Activated CD4-positive, alpha-beta T cell treated with anti-CD3 and anti-CD28 coated beads, Interleukin-2, amount 10 ng/mL, durations not matched to agents 24 days and 14 days (primary cell): ENCODE measurements around the gene RASSF9. TPM values are rescaled to one million over a fixed set of nuclear protein-coding genes. Genes with fewer than 3 reads are reported as not detected.

Source experiments
- DNase-seq: peaks from one replicate; pipeline ENCODE4 v3.0.0; 2022
- H3K27ac Mint-ChIP-seq: one replicate; pipeline ENCODE4 v1.8.0; 2022; ENCODE audit warnings: mild to moderate bottlenecking, mixed read lengths
- H3K27me3 Mint-ChIP-seq: one replicate; pipeline ENCODE4 v1.8.0; 2022; ENCODE audit warnings: mixed read lengths
- H3K36me3 Mint-ChIP-seq: one replicate; pipeline ENCODE4 v1.8.0; 2022; ENCODE audit warnings: low read depth, mild to moderate bottlenecking, mixed read lengths
- H3K4me1 Mint-ChIP-seq: one replicate; pipeline ENCODE4 v1.8.0; 2021; ENCODE audit warnings: mixed read lengths
- H3K4me3 Mint-ChIP-seq: one replicate; pipeline ENCODE4 v1.8.0; 2022; ENCODE audit warnings: mild to moderate bottlenecking, moderate library complexity, mixed read lengths
- H3K9me3 Mint-ChIP-seq: one replicate; pipeline ENCODE4 v1.8.0; 2021; ENCODE audit warnings: mixed read lengths
- intact Hi-C: fragments of 100-400 bp; cut with micrococcal nuclease; formaldehyde crosslinking; loops from one replicate; pipeline ENCODE4 v1.15.1; 2023
- total RNA-seq: library from RNA; stranded (reverse); gene quantifications from 2 replicates; pipeline ENCODE4 v1.2.3, GENCODE V29; 2022

RASSF9 gene
- total RNA-seq, 1 donor from 2014 or later, result not detected

GRCh38 chr12:85833579-85833978 lies 2.6 kb downstream of the RASSF9 start:
- Mint-ChIP-seq H3K4me3 (no peak overlapping the region), H3K27me3 (no peaks in the 10 kb centered on the region), H3K36me3 (no peaks in the 10 kb centered on the region), H3K9me3 (no peaks in the 10 kb centered on the region), H3K4me1 (no peaks in the 10 kb centered on the region), H3K27ac (no peak overlapping the region)
- intact Hi-C loops, result no loop called here
- no peak for DNase-seq

- no peaks in the 10 kb centered on the region for H3K4me1 Mint-ChIP-seq
- no peak overlapping the region for H3K4me3 Mint-ChIP-seq
- no peak overlapping the region for H3K27ac Mint-ChIP-seq
- intact Hi-C loops, result no loop called here
- no peaks in the 10 kb centered on the region for H3K9me3 Mint-ChIP-seq
- DNase-seq, result no peak
- no peaks in the 10 kb centered on the region for H3K27me3 Mint-ChIP-seq
- no peaks in the 10 kb centered on the region for H3K36me3 Mint-ChIP-seq
Observed at GRCh38 chr12:85831327-85831990, 4.8 kb downstream of the RASSF9 start.

DNA sequence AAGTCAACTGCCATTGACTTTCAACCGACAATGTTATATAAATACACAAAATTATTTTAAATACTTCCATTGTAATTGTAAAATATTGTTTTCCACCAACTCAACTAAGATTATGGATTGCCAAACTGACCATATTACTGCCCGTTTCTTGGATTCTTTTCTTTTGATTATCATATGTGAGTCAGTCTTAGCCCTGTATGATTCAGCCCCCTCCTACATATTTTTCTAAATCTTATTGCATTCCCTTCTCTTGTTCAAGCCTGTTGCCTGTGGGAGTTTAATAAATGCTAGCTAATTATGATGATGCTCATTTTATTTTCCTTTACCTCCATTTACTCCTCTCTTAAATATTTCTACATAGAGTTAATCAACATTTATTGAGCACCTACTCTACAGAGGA lies 6.8 kb downstream of the RASSF9 start:
- no peaks in the 10 kb centered on the region for H3K27me3 Mint-ChIP-seq
- intact Hi-C loops, result no loop called here
- no peaks in the 10 kb centered on the region for H3K36me3 Mint-ChIP-seq
- no peaks in the 10 kb centered on the region for H3K4me1 Mint-ChIP-seq
- no peak overlapping the region for H3K27ac Mint-ChIP-seq
- DNase-seq, result no peak
- H3K4me3 Mint-ChIP-seq, result no peak overlapping the region
- H3K9me3 Mint-ChIP-seq, result no peaks in the 10 kb centered on the region

DNA sequence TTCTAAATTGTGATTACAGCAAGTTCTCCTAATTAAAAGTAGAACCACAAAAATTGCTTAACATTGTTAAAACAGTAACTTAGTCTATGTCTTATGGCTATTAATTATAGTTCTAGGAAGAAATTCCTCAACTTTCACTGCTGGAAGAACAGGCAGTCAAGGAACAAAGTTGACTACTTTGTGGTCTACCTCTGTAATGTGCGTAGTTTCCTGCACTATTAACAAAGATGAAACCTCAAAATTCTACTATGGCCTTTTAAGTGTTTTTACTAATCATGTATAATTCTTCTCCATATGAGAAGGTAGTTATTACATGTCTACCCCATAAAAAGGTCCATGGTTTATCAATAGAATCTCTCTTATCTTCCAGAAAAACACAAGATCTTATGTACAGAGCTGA lies 7.6 kb downstream of the RASSF9 start:
- Mint-ChIP-seq H3K9me3 (no peaks in the 10 kb centered on the region), H3K27ac (no peak overlapping the region), H3K27me3 (no peaks in the 10 kb centered on the region), H3K4me3 (no peak overlapping the region), H3K4me1 (no peaks in the 10 kb centered on the region), H3K36me3 (no peaks in the 10 kb centered on the region)
- intact Hi-C loops, result no loop called here
- DNase-seq, result no peak

- H3K9me3 Mint-ChIP-seq, result no peaks in the 10 kb centered on the region
- H3K4me1 Mint-ChIP-seq, result no peaks in the 10 kb centered on the region
- H3K36me3 Mint-ChIP-seq, result no peaks in the 10 kb centered on the region
- DNase-seq, result no peak
- H3K27me3 Mint-ChIP-seq, result no peaks in the 10 kb centered on the region
- no peak overlapping the region for H3K4me3 Mint-ChIP-seq
- intact Hi-C loops, result no loop called here
- no peak overlapping the region for H3K27ac Mint-ChIP-seq
Observed at GRCh38 chr12:85825746-85826145, 10.5 kb downstream of the RASSF9 start.

GRCh38 chr12:85823436-85824180 lies 12.6 kb downstream of the RASSF9 start:
- intact Hi-C loops, result no loop called here
- Mint-ChIP-seq H3K27ac (no peak overlapping the region), H3K36me3 (no peaks in the 10 kb centered on the region), H3K4me1 (no peaks in the 10 kb centered on the region), H3K9me3 (no peaks in the 10 kb centered on the region), H3K27me3 (no peaks in the 10 kb centered on the region), H3K4me3 (no peak overlapping the region)
- DNase-seq, result no peak

- no peak overlapping the region for H3K4me3 Mint-ChIP-seq
Observed at GRCh38 chr12:85821759-85822158, 14.4 kb downstream of the RASSF9 start.

GRCh38 chr12:85821206-85821605 lies 15.0 kb downstream of the RASSF9 start:
- DNase-seq, result no peak
- H3K4me3 Mint-ChIP-seq, result no peak overlapping the region
- intact Hi-C loops, result no loop called here

More at GRCh38 chr12:85821759-85822158, 14.4 kb downstream of the RASSF9 start:
- Mint-ChIP-seq H3K27ac (no peak overlapping the region), H3K27me3 (no peaks in the 10 kb centered on the region), H3K9me3 (no peaks in the 10 kb centered on the region), H3K36me3 (no peaks in the 10 kb centered on the region), H3K4me1 (no peaks in the 10 kb centered on the region)
- DNase-seq, result no peak
- intact Hi-C loops, result no loop called here

GRCh38 chr12:85820101-85820500 lies 16.1 kb downstream of the RASSF9 start:
- intact Hi-C loops, result no loop called here
- no peaks in the 10 kb centered on the region for H3K9me3 Mint-ChIP-seq
- H3K4me1 Mint-ChIP-seq, result no peaks in the 10 kb centered on the region
- no peaks in the 10 kb centered on the region for H3K27me3 Mint-ChIP-seq
- DNase-seq, result no peak
- H3K36me3 Mint-ChIP-seq, result no peaks in the 10 kb centered on the region
- H3K27ac Mint-ChIP-seq, result no peak overlapping the region
- no peak overlapping the region for H3K4me3 Mint-ChIP-seq

More at GRCh38 chr12:85821206-85821605, 15.0 kb downstream of the RASSF9 start:
- H3K36me3 Mint-ChIP-seq, result no peaks in the 10 kb centered on the region
- H3K27me3 Mint-ChIP-seq, result no peaks in the 10 kb centered on the region
- no peaks in the 10 kb centered on the region for H3K9me3 Mint-ChIP-seq
- no peaks in the 10 kb centered on the region for H3K4me1 Mint-ChIP-seq
- no peak overlapping the region for H3K27ac Mint-ChIP-seq

GRCh38 chr12:85814741-85815140 lies 21.5 kb downstream of the RASSF9 start:
- intact Hi-C loops, result no loop called here
- DNase-seq, result no peak
- no peaks in the 10 kb centered on the region for H3K9me3 Mint-ChIP-seq

GRCh38 chr12:85814071-85814470 lies 22.1 kb downstream of the RASSF9 start:
- intact Hi-C loops, result no loop called here
- DNase-seq, result no peak
- Mint-ChIP-seq H3K36me3 (no peaks in the 10 kb centered on the region), H3K4me1 (no peaks in the 10 kb centered on the region), H3K27me3 (no peaks in the 10 kb centered on the region), H3K4me3 (no peak overlapping the region), H3K9me3 (no peaks in the 10 kb centered on the region), H3K27ac (no peak overlapping the region)

More at GRCh38 chr12:85814741-85815140, 21.5 kb downstream of the RASSF9 start:
- Mint-ChIP-seq H3K27me3 (no peaks in the 10 kb centered on the region), H3K27ac (no peak overlapping the region), H3K4me1 (no peaks in the 10 kb centered on the region), H3K4me3 (no peak overlapping the region), H3K36me3 (no peaks in the 10 kb centered on the region)

GRCh38 chr12:85809500-85809899 lies 26.7 kb downstream of the RASSF9 start:
- intact Hi-C loops, result no loop called here
- Mint-ChIP-seq H3K9me3 (no peaks in the 10 kb centered on the region), H3K4me1 (no peaks in the 10 kb centered on the region), H3K27ac (no peak overlapping the region), H3K36me3 (no peaks in the 10 kb centered on the region), H3K4me3 (no peak overlapping the region), H3K27me3 (no peaks in the 10 kb centered on the region)
- no peak for DNase-seq

DNA sequence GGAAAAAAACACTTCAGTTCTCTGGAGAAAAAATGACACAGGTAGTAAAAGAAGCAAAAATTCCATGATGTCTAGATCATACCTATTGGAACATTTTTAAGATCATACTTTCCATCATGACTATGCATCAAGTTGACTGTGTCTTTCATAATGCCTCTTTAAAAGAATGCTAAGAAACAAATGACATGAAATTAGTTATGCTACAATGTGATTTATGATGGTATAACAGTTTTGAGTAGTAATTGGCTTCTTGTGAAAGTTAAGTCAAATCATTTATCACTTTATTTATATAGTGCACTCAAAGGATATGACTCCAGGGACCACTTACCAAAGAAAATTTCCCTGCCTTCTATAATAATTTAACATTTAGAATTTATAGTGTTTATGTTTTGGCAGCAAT lies 28.5 kb downstream of the RASSF9 start:
- Mint-ChIP-seq H3K4me1 (no peaks in the 10 kb centered on the region), H3K27ac (no peak overlapping the region), H3K4me3 (no peak overlapping the region), H3K36me3 (no peaks in the 10 kb centered on the region), H3K27me3 (no peaks in the 10 kb centered on the region), H3K9me3 (no peaks in the 10 kb centered on the region)
- no peak for DNase-seq
- intact Hi-C loops, result no loop called here

DNA sequence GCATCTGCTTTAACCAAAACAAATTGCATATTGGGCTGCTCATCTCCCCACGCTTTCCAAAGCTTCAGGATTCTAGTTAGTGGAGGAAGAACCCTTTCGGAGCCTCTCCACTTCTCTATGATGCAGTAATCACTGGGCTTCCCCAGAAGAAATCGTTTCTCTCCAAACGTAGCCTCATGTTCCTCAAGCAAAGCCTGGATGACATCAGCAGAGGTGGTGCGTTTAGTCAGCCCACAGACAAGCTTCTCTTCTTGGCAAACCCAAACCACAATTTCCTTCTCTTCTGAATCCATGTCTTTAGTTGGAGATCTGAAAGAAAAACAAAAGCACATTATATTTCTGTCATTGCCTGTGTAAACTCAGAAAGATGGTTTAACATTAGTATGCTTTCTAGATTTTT lies 30.6 kb downstream of the RASSF9 start:
- H3K9me3 Mint-ChIP-seq, result no peaks in the 10 kb centered on the region
- intact Hi-C loops, result no loop called here
- H3K27ac Mint-ChIP-seq, result no peak overlapping the region
- no peaks in the 10 kb centered on the region for H3K4me1 Mint-ChIP-seq
- DNase-seq, result no peak
- H3K36me3 Mint-ChIP-seq, result no peaks in the 10 kb centered on the region
- no peaks in the 10 kb centered on the region for H3K27me3 Mint-ChIP-seq
- H3K4me3 Mint-ChIP-seq, result no peak overlapping the region
